ENCODE measurements around the gene NUMA1.

- no peak for TF ChIP-seq CTCF (IDR thresholded peaks at IDR 0.05)
- TF ChIP-seq EZH2phosphoT487 (IDR thresholded peaks at IDR 0.05): no peak
- TF ChIP-seq EZH2 (IDR thresholded peaks at IDR 0.05): no peak
These were observed 41.1 kb downstream of the NUMA1 start for GRCh38 chr11:72039031-72039855.

Measured in neural progenitor cell (in vitro differentiated cells).